Measurements from ENCODE around the gene SLX4.

The SLX4 gene

GRCh38 chr16:3541527-3542155, 69.8 kb downstream of the SLX4 start:
- H3K4me3 ChIP-seq (ENCODE audit: low read depth, low read length), result no peak overlapping the region
- DNase-seq (ENCODE audit: low read depth), result no peak
- no peak for TF ChIP-seq CTCF (IDR thresholded peaks at IDR 0.05; ENCODE audit: low read depth, low read length, missing control alignments)

- no peak for TF ChIP-seq CTCF (IDR thresholded peaks at IDR 0.05; ENCODE audit: low read depth, low read length, missing control alignments)
- no peak overlapping the region for H3K4me3 ChIP-seq (ENCODE audit: low read depth, low read length)
- no peak for DNase-seq (ENCODE audit: low read depth)
Observed at GRCh38 chr16:3538222-3538621, 73.2 kb downstream of the SLX4 start.

- no peak overlapping the region for H3K4me3 ChIP-seq (ENCODE audit: low read depth, low read length)
- DNase-seq (ENCODE audit: low read depth), result no peak
- TF ChIP-seq CTCF (IDR thresholded peaks at IDR 0.05; ENCODE audit: low read depth, low read length, missing control alignments), result no peak
Observed at GRCh38 chr16:3536851-3537250, 74.6 kb downstream of the SLX4 start.

- DNase-seq (ENCODE audit: low read depth), result no peak
- no peak overlapping the region for H3K4me3 ChIP-seq (ENCODE audit: low read depth, low read length)
- no peak for TF ChIP-seq CTCF (IDR thresholded peaks at IDR 0.05; ENCODE audit: low read depth, low read length, missing control alignments)
Observed at GRCh38 chr16:3536271-3536731, 75.1 kb downstream of the SLX4 start.

GRCh38 chr16:3534126-3534525, 77.3 kb downstream of the SLX4 start:
- TF ChIP-seq CTCF (IDR thresholded peaks at IDR 0.05; ENCODE audit: low read depth, low read length, missing control alignments), result no peak
- no peak overlapping the region for H3K4me3 ChIP-seq (ENCODE audit: low read depth, low read length)
- no peak for DNase-seq (ENCODE audit: low read depth)

- no peak for DNase-seq (ENCODE audit: low read depth)
- no peak overlapping the region for H3K4me3 ChIP-seq (ENCODE audit: low read depth, low read length)
- no peak for TF ChIP-seq CTCF (IDR thresholded peaks at IDR 0.05; ENCODE audit: low read depth, low read length, missing control alignments)
Observed at GRCh38 chr16:3532741-3533140, 78.7 kb downstream of the SLX4 start.

Data from GM12864 (cell line).